GM12892 (cell line): ENCODE data around the gene CD300LG.

ENCODE experiments used
- POLR2A ChIP-seq: IDR thresholded peaks from 2 replicates; pipeline ENCODE4 v1.6.1; 2011; ENCODE audit warnings: low read depth, low read length, control low read depth
- POLR2AphosphoS5 ChIP-seq: IDR thresholded peaks from 2 replicates; pipeline ENCODE4 v1.6.1; 2011; ENCODE audit warnings: low read depth, low read length, control low read depth
- TAF1 ChIP-seq: IDR thresholded peaks from 2 replicates; pipeline ENCODE4 v1.6.1; 2011; ENCODE audit warnings: low read depth, mild to moderate bottlenecking, control low read depth, low read length, borderline replicate concordance

- TF ChIP-seq POLR2A, result no peak
- TF ChIP-seq POLR2AphosphoS5, result no peak
- TF ChIP-seq TAF1, result no peak
Measured at GRCh38 chr17:43845766-43846165, 1.2 kb upstream of the CD300LG start.
